Astrocyte of the hippocampus (primary cell): ENCODE data around the gene UNC5CL.
"Not testable (repeated sequence)": the region's sequence is repeated elsewhere in the genome, so short reads cannot be mapped to it uniquely, and the experiment has no call there.

ENCODE experiments used
- DNase-seq: peaks from one replicate; pipeline ENCODE4 v3.0.0; 2011; ENCODE audit warnings: low read depth, low spot score

UNC5CL gene

GRCh38 chr6:41040101-41040939, 1.3 kb upstream of the UNC5CL start:
- peak; percentile 37 for DNase-seq

- DNase-seq = no peak
Measured at GRCh38 chr6:41038205-41038604, 816 bp downstream of the UNC5CL start.

GRCh38 chr6:41037107-41037900, 1.7 kb downstream of the UNC5CL start:
- DNase-seq = peak; percentile 32

- DNase-seq = no peak
Measured at GRCh38 chr6:41036601-41037000, 2.4 kb downstream of the UNC5CL start.

- DNase-seq = peak; percentile 25
Measured at GRCh38 chr6:41036186-41036585, 2.8 kb downstream of the UNC5CL start.

GRCh38 chr6:41033776-41034175, 5.2 kb downstream of the UNC5CL start:
- DNase-seq = no peak

- no peak for DNase-seq
Measured at GRCh38 chr6:41032830-41033229, 6.2 kb downstream of the UNC5CL start.

GRCh38 chr6:41028561-41029412, 10.2 kb downstream of the UNC5CL start:
- DNase-seq = no peak

- peak; percentile 92 for DNase-seq
Measured at GRCh38 chr6:41027799-41028560, 11.0 kb downstream of the UNC5CL start.

- DNase-seq = no peak
Measured at GRCh38 chr6:41027241-41027640, 11.8 kb downstream of the UNC5CL start.

GRCh38 chr6:41025966-41026530, 13.0 kb downstream of the UNC5CL start:
- no peak for DNase-seq

- DNase-seq = no peak
Measured at GRCh38 chr6:41023114-41023513, 15.9 kb downstream of the UNC5CL start.

- peak; percentile 31 for DNase-seq
Measured at GRCh38 chr6:41022294-41022693, 16.7 kb downstream of the UNC5CL start.

- peak; percentile 86 for DNase-seq
Measured at GRCh38 chr6:41021832-41022231, 17.2 kb downstream of the UNC5CL start.

GRCh38 chr6:41017663-41018062, 21.4 kb downstream of the UNC5CL start:
- DNase-seq = no peak

GRCh38 chr6:41015860-41016259, 23.2 kb downstream of the UNC5CL start:
- not testable (repeated sequence) for DNase-seq

GRCh38 chr6:41014780-41015179, 24.2 kb downstream of the UNC5CL start:
- no peak for DNase-seq

GRCh38 chr6:41013466-41014153, 25.4 kb downstream of the UNC5CL start:
- no peak for DNase-seq

- no peak for DNase-seq
Measured at GRCh38 chr6:41011673-41012072, 27.3 kb downstream of the UNC5CL start.

GRCh38 chr6:41009669-41010068, 29.4 kb downstream of the UNC5CL start:
- no peak for DNase-seq
